HG03378 (cell line): ENCODE data around the gene SYT9.
A peak's percentile ranks its signal among the peaks of the same experiment; 100 is the strongest.

ENCODE experiments used
- ATAC-seq: cut with Tn5 transposase; IDR thresholded peaks from one replicate; pipeline ENCODE4 v1.9.1; 2021; ENCODE audit warnings: mild to moderate bottlenecking, moderate library complexity; ENCODE audit not compliant: unreplicated experiment

SYT9 gene

DNA sequence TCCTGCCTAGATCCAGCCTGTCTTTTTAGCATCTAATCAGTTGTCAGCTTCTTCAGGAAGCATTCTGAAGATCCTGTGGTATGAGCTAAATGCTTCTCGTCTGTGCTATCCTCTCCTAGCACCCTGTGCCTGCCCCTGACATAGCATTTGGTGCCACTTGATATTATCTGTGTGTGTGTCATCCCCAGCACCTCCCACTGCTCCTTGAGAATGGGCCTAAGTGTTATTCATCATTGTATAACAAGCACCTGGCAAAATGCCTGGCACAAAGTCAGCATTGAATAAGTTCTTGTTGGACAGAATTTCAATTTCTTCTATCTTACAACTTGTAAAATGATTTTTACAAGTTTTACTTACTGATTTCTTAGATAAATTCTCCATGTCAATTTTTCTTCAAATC, 205.5 kb downstream of the SYT9 start:
- no peak for ATAC-seq

DNA sequence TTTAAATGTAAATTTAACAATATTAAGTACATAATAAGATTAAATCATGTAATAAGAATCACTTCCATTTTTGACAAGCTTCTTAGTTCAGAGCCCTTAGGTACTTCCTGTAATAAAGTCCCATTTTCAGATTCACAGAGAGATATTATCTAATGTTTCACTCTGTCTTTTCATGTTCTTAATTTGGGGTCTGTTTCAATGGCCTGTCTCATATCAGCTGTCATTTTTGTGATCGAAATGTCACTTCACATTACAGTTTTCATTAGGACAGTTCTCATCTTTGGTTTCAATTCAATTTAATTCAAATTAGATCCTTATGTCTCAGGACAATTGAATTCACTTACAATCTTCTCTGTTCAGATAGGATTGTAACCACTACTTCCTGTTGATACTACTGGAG, 211.0 kb downstream of the SYT9 start:
- no peak for ATAC-seq

DNA sequence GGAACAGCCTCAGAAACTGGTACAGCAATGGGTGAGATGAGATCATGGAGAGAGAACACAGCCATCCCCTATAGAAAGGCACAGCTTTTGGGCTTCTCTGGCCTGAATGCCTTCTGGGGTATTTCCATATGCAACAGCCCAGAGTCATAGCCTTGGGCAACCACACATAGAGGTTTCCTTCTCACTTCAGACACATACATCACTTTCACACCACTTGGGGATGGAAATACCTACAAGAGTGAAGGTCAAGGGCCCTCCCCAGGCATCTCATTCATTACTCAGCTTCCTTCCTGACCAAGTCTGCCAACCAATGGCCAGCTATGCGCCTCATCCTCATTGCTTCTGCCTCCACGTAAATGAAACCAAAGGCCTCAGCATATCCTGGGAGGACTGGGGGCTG, 215.9 kb downstream of the SYT9 start:
- ATAC-seq: peak; percentile 85

DNA sequence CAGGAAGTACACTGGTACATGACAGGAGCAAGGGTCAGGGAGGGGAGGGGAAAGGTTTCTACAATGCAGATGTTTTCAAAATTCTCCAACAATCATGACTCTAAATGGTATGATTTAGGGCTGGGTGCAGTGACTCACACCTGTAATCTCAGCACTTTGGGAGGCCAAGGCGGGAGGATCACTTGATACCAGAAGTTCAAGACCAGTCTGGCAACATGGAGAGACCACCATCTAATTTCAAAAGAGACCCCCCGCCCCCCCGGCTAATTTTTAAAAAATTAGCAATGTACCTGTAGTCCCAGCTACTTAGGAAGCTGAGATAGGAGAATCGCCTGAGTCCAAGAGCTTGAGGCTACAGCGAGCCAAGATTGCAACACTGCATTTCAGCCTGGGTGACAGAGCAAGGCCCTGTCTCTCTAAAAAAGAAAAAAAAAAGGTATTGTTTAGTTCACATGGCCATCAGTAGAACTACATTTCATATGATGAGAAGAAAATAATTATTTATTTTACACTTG, 217.7 kb downstream of the SYT9 start:
- ATAC-seq: no peak

DNA sequence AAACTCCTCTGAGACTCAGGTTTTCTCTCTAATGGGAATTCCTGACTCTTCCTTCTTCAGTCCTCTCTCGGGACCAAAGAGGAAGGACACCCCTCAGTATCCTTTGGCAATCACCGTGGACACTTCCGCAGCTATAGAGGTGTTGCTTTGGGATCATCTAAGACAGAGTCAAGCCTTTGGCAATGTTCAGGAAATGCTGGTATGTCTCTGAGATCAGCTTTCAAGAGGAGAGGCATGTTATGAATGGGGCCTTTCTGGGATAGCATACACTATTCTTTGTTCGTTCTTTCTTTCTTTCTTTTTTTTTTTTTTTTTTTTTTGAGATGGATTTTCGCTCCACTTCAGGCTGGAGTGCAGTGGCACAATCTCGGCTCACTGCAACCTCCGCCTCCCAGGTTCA, 219.4 kb downstream of the SYT9 start:
- ATAC-seq: no peak

DNA sequence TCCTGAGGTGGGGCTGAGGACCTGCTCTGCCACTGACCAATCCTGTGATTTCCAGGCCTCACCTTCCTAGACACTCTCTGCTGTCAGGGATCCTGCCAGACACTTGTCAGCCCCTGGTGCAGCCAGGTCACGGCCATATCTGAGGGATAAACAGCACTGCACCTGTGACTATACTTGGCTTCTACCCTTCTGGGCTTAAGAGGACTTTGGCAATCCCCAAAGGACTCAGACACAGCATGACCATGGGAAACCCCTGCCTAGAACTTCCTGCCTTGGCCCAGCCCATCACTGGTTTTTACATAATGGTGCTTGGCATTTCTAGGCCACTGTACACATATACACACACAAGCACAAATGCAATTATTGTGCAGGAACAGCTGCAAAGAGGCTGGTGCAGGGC, 222.0 kb downstream of the SYT9 start:
- peak; percentile 95 for ATAC-seq

DNA sequence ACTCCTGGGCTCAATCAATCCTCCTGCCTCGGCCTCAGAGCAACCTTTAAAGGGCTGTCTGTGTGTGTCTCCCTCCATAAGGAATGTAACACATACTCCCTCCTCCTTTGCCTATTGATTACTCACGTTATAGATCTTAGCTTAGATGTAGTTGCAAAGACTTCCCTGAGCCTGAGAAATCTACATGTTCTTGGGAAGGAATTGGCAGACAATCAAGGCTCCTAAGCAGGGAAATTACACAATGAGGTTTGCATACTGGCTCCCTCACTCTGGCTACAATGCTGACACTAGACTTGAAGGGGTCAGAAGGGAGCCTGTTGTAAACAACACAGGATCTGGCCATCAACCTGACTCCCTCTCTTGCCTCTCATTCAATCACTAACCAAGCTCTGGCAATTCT, 228.4 kb downstream of the SYT9 start:
- no peak for ATAC-seq

DNA sequence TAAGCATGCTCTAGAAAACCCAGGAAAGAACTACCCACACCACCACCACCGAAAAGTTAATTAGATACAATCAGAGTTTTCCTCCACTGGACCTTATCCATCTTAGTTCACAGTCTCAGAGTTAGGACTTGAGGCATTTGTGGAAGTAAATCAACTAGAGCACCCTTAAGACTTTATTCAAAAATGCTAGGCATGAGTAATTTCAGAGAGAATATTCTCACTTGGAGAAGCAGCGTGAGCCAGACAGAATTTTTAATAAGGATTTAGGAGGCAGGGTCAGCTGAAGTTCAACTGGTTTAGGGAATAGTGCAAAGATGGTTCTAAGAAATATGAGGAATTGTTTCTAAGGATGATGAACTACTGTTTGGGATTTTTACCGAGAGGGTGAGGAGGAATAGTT, 232.4 kb downstream of the SYT9 start:
- ATAC-seq: no peak

DNA sequence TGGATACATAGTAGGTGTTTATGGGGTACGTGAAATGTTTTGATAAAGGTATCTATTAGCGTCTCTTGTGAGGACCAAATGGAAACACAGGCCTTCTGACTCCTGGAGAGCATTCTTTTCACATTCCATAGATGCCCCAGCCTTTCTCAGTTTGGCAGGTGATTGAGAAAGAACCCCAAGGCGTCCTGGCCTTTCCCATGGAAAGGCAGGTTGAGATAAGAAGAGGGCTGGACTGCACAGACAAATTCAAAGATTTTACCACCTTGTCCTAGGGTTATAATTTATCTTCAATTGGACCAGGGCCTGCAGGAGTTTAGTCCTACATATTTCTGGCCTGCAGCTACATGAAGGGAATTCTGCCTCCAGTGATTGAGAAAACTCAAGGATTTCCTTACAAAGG, 232.9 kb downstream of the SYT9 start:
- no peak for ATAC-seq

DNA sequence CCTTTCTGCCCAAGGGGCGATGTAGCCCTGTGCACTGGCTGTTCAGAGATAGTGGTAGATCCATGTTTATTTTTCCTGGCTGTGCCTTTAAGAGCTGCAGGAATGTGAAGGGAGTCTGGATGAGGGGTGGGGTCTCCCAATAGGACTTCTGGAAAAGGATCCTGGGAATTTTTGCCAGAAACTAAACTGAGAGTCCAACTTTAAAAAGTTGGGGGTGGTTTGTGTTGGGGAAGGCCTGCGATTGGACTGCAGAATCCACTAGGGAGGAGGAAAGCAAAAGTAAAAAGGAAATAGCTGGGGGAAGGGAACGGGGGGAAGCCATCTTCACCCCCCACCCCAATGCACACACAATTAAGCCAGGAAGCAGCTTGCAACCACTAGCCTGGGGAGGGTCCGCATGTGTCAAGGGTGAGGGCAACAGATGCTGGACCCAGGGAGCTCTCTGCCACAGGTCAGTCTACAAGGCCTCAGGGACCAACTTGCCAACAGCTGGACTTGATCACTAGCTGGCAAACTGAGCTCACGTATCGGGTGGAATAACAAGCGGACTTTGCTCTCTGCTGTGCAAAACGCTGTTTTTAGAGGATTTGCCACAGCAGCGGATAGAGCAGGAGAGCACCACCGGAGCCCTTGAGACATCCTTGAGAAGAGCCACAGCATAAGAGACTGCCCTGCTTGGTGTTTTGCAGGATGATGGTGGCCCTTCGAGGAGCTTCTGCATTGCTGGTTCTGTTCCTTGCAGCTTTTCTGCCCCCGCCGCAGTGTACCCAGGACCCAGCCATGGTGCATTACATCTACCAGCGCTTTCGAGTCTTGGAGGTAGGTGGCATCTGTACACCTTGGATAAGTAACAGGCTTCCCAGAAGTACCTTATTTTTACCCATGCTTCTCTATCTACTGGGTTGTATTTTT, 233.7 kb downstream of the SYT9 start, which contains the start of gene OLFML1:
Gene OLFML1 (plus strand): TSS at position 321 of the 912 bp plus-strand sequence. CDS start 370 bp downstream, at position 691.
- ATAC-seq: no peak

DNA sequence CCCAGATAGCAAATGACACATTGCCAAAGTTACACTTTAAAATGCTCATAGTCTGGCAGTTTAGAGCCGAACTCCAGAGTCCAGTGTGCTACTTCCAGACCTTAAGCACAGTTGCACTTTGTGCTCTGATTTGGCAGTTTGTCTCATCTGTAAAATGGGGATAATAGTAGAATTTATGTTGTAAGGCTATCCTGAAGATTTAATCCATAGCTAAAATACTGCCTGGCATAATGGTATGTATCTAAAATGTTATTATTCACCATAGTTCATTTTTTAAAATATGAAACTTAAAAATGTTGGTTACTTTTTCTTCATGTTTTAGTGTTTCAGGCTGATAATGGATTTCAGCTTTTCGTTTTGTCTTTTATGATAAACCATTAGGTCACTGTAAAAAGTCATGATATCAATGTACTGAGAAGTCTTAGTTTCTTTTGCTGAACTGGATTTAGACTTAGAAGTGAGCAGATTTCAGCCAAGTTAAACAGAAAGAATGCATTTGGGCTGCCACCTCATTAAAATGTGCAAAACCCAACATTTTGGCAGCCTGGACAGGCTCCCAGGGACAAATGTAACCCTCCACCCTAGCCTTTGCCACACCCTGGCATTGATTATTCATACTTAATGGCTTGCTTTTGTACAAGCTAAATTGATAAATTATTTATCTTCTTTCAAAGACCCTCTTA, 234.5 kb downstream of the SYT9 start:
- no peak for ATAC-seq

DNA sequence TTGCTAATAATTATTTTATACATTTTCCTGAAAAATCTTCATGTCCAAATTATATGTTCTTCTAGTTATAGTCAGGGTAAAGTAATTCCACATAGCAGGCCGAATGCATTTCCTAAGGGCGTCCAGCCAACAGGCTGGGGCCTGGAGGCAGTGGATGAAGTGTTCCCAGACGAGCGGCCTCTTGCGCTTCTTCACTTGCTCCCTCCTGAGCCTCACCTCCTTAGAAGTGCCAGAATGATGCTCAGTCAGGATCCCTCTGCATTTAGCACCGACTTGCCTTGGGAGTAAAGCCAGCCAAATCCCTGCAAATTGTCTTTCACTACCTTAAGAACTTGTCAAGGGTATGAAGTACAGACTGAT, 235.1 kb downstream of the SYT9 start:
- no peak for ATAC-seq

DNA sequence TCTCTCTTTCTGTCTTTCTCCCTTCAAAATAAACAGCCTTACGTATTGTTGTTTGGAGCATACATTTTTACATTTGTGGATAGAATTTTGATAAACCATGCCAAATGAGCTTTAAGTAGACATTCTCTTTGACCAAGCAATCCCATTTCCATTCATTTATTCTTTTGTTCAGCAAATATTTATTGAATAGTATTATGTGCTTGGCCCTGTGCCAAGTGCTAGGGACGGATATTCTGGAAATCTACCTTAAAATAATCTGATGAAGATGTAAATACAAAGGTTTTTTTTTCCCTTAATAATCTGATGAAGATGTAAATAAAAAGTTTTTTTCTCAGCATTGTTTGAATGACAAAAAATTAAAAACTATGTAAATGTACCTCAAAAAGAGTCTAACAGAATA, 235.7 kb downstream of the SYT9 start:
- ATAC-seq: no peak

DNA sequence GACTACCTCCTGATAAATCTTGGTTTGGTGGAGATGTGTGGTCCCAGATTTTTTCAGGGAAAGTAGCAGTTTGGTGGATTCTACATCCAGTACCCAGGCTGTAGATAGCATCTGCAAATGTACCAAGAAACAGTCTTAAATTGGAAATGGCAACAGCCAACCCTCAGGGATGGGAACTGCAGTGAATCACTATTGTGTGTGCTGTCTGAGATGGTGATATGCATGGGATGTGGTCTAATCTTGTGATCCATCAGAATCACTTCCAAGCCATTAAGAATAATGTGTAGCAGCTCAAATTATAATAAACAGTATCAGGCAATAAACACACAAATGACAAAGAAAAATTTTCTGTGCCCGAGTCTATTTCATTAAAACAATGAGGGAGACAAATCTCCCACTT, 237.0 kb downstream of the SYT9 start:
- no peak for ATAC-seq

DNA sequence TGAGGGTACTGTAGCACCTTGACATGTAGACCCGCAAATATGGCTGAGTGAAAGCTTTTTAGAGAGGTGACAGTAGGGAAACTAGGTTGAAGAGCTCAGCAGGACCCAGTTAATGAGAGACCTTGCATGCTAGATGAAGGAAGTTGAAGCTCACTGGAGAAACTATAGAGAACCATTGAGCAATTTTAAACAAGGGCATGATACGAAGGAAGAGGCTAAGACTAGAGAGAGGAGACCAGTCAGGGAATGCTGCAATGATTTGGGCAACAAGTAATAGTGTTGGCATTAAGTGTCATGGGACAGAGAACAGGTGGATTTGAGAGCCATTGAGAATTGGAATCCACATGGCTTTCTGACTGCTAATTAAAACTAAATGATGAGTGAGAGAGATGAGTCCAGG, 237.7 kb downstream of the SYT9 start:
- ATAC-seq: no peak

DNA sequence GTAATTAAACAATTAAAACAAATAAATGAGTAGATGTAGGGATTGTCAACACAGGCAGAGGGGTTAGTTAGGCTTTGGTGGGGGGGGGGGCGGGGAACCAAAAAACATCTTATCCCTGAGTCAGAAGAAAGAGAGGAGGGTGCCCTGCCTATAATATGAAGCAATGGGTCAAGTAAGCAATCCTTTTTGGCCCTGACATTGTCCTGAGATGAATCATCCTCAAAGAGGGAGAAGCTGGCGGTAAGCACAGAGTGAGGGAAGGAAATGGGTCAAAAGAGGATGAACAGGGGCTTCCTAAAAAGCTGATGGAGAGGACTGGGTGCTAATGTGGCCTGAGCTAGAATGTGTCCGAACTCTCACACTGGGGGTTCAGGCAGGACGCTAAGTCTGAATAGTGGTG, 238.3 kb downstream of the SYT9 start:
- no peak for ATAC-seq

DNA sequence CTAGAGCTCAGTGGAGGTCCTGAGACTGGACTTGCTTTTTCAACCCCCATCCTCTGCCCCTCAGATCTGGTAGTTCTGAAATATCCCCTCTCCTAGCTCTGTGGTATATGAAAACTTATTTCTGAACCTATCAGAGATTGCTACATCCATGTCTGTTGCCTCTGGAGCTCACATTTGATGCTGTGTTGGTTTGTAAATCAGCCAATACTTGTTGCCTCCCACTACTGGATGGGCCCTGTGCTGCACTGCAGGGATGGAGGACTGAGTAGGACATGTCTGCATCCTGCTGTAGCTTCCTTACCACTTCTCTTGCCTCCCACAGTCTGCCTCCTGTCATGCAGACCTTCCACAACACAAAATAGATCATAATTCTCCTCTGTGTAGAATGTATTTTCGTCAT, 238.8 kb downstream of the SYT9 start:
- ATAC-seq: no peak

DNA sequence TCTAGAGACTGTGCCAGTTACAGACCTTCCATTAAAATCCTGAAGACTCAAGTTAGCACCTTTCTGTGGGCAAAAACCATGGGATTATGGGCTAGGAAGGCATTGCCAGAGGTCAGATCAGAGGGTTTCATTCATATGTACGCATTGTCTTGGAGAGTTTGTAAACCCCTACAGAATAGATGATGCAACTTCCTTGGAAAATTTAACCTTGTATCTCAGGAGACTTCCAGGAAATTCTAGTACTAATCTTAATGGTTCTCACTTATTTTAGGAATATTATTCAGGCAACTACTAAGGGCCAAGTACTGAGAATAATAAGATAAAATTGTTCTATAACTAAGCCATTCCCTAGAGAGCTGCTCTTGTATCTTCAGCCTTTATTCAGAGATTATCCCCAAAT, 240.5 kb downstream of the SYT9 start:
- ATAC-seq: no peak

DNA sequence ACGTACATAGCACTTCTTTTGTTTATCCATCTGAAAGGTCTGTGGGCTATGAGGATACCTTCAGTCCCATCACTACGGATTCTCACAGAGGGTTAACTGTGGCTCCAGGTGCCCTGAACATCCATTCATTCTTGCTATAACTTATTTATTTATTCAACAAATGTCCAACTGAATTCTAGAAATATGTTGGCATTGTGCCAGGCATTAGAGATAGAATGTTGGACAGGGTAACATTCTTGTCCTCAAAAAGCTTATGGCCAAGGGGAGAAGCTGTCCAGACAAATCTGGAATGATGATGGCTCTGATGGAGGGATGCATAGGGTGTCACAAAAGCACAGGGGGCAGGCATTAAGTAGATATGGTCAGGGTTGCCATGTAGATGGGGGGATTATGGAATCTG, 242.0 kb downstream of the SYT9 start:
- ATAC-seq: no peak

DNA sequence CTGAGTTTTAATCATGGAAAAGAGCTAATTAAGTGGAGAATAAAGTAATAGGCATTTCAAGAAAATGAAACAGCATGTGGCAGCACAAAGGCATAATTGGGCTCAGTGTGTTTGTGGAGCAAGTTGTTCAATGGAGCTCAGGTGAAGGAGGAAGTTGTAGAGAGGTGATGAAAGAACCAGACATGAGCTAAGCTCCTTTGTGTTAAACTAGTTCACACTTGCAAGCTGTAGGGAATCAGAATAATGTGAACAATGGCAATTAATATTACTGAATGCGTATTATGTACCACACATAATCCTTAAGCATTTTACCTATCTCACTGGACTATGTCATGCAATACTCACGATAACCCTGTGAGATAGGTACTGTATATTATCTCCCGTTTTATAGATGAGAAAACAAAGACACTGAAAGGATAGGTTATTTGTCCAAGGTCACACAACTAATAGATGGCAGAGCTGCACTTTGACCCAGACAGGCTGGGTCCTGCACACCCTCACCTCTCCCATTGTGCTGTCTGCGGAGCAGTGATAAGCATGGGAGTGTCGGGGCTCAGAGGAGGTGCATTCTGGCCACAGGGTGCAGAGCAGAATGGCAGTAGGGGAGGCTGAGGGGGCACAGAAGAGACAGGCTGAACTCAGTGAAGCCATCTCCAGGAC, 242.5 kb downstream of the SYT9 start:
- ATAC-seq: no peak

DNA sequence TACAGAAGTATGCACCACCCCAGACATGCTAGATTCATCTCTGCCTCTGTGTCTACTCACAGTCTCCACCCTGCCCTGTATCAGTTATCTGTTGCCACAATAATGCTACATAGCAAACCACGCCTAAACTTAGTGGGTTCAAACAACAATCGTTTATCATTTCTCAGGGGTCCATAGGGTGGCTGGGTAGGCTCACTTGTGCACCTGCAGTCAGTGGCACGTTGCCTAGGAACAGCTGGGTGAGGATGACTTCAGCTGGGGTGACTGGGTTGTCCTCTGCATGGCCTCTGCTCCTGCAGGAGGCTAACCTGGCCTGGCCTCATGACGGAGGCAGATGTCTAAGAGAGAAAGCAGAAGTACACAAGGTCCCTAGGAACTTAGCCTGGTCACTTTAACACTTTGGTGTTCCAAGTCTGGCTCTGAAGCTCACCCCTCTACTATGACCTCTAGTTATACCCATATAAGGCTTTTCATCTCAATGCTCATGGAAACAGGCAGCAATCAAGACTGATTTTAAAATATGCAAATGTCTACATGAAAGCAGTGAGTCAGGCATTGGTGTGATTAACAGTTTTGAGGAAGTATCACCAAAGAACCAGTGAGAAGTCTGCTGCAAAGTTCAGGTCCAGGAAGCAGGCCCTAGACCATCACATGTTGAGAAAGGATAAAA, 244.3 kb downstream of the SYT9 start:
- ATAC-seq: peak; percentile 95
